Adrenal gland (tissue), 5 donors: ENCODE data around the gene SGMS1.

ENCODE experiments used
- POLR2A ChIP-seq, 2 donors: fragments of 450-650 bp; IDR thresholded peaks; one replicate each; pipeline ENCODE4 v1.6.1; 2017; ENCODE audit warnings: antibody characterized with exemption in 2 of 2, mild to moderate bottlenecking in 2 of 2, moderate library complexity in 1 of 2
- TF ChIP-seq, protein P1 (sequence below), 6 experiments: fragments of 450-650 bp in 4 of 6; fragments of 200-600 bp in 2 of 6; sonication (generic) in 1 of 6; IDR thresholded peaks; 1 replicate in 5 of 6; 2 replicates in 1 of 6; pipeline versions ENCODE4 v1.5.1 to v1.8.0; 2016 to 2021; ENCODE audit warnings: antibody characterized with exemption in 6 of 6, mild to moderate bottlenecking in 2 of 6, moderate library complexity in 1 of 6
- donor health status: DM: no; HTN: no; CAD: no.

DNA sequence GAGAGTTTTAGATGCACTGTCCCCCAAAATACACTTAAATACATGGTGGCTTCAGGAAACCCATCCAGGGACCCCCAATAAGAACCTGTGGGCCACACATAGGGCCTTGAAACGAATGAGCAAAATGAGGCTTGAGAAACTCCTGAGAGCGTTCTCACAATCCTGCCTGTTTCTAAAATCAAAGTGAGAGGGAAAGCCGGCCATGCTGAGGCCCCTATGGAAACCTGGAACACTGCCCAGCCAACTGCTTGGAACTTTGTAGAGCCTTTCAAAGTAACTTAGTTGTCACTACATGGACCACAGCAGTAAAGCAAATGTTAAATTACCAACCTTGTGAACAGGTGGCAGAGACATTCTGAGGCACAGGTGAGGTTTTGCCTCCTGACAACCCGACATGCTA is 13.4 kb downstream of the SGMS1 start:
- TF ChIP-seq, protein P1, sequence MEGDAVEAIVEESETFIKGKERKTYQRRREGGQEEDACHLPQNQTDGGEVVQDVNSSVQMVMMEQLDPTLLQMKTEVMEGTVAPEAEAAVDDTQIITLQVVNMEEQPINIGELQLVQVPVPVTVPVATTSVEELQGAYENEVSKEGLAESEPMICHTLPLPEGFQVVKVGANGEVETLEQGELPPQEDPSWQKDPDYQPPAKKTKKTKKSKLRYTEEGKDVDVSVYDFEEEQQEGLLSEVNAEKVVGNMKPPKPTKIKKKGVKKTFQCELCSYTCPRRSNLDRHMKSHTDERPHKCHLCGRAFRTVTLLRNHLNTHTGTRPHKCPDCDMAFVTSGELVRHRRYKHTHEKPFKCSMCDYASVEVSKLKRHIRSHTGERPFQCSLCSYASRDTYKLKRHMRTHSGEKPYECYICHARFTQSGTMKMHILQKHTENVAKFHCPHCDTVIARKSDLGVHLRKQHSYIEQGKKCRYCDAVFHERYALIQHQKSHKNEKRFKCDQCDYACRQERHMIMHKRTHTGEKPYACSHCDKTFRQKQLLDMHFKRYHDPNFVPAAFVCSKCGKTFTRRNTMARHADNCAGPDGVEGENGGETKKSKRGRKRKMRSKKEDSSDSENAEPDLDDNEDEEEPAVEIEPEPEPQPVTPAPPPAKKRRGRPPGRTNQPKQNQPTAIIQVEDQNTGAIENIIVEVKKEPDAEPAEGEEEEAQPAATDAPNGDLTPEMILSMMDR (IDR thresholded peaks at IDR 0.05): no peak
- no peak for TF ChIP-seq POLR2A (IDR thresholded peaks at IDR 0.05)
